Measurements from ENCODE around the gene IHH.

IHH gene

DNA sequence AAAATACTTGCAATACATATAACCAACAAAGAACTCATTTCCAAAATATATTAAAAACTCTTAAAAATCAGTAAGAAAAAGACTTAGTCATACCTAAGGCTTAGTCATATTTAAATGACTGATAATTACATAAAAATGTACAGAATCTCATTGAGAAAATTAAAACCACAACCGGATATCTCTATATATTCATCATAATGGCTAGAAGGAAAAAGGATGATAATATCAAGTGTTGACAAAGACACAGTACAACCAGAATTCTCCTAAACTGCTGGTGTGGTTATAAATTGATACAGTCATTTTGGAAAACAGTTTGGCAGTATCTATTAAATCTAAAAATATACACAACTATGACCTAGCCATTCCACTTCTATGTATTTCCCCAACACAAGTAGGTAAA, 27.1 kb upstream of the IHH start:
- peaks cover 4% of the 10 kb centered on the region; the same call in 1 of the 2 replicates for H3K4me1 ChIP-seq (ENCODE audit: control insufficient read depth, insufficient read depth, low read length)
- no peak overlapping the region for H3K4me3 ChIP-seq (ENCODE audit: low read depth, low read length)
- H3K36me3 ChIP-seq (ENCODE audit: control insufficient read depth, insufficient read depth, low read length), result no peaks in the 10 kb centered on the region
- no peaks in the 10 kb centered on the region for H3K27me3 ChIP-seq (ENCODE audit: control insufficient read depth, insufficient read depth, low read length)
- H3K27ac ChIP-seq (ENCODE audit: low read depth, low read length), result no peak overlapping the region
- no peak overlapping the region for H3K9ac ChIP-seq (ENCODE audit: low read length)
- H3K9me3 ChIP-seq (ENCODE audit: control insufficient read depth, insufficient read depth, low read depth, low read length), result no peaks in the 10 kb centered on the region

DNA sequence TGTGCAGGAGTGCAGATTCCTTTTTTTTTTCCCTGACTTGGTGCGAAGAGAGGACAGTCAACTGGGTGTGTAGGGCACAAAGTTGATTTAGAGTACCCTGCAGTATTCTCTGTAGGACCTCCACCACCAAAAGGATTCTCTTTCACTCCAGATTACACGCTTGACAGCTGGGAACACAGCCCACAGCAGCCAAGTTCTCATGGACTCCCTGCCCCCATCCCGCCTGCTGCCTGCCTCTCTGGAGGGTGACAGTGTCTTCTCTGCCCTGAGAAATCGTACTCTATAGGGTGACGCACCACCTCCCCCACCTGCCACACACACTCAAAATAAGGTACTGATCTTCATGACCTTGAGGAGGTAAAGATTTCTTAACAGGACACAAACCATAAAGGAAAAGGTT, 26.6 kb upstream of the IHH start:
- Histone ChIP-seq H3K9me3 (ENCODE audit: control insufficient read depth, insufficient read depth, low read depth, low read length) (no peaks in the 10 kb centered on the region), H3K4me3 (ENCODE audit: low read depth, low read length) (no peak overlapping the region)

DNA sequence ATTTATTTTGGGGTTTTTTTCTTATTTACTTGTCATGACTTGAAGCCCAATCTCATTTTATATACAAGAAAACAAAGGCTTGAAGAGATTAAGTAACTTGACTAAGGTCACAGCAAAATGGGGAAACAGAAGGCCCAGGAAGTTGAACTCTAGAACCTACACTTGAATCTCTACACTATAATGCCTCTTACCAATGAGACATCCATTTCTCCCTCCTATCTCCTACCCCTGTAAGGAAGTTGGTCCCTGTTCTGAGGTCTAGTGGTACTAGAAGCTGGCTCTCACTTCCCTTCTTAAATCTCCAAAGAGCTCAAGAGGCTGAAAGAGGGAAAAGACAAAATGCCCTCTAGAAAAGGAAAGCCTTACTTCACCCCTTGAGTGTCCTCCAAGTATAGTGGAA, 25.5 kb upstream of the IHH start:
- H3K36me3 ChIP-seq (ENCODE audit: control insufficient read depth, insufficient read depth, low read length), result no peaks in the 10 kb centered on the region
- no peak overlapping the region for H3K9ac ChIP-seq (ENCODE audit: low read length)
- peaks cover 6% of the 10 kb centered on the region; the same call in 1 of the 2 replicates for H3K27me3 ChIP-seq (ENCODE audit: control insufficient read depth, insufficient read depth, low read length)
- no peak overlapping the region for H3K4me3 ChIP-seq (ENCODE audit: low read depth, low read length)
- H3K9me3 ChIP-seq (ENCODE audit: control insufficient read depth, insufficient read depth, low read depth, low read length), result no peaks in the 10 kb centered on the region
- H3K27ac ChIP-seq (ENCODE audit: low read depth, low read length), result no peak overlapping the region
- H3K4me1 ChIP-seq (ENCODE audit: control insufficient read depth, insufficient read depth, low read length), result peaks cover 5% of the 10 kb centered on the region; the same call in 1 of the 2 replicates

More for the DNA sequence above, 26.6 kb upstream of the IHH start:
- Histone ChIP-seq H3K4me1 (ENCODE audit: control insufficient read depth, insufficient read depth, low read length) (peaks cover 4% of the 10 kb centered on the region; the same call in 1 of the 2 replicates), H3K36me3 (ENCODE audit: control insufficient read depth, insufficient read depth, low read length) (no peaks in the 10 kb centered on the region), H3K27ac (ENCODE audit: low read depth, low read length) (no peak overlapping the region), H3K27me3 (ENCODE audit: control insufficient read depth, insufficient read depth, low read length) (no peaks in the 10 kb centered on the region; the same call in 1 of the 2 replicates), H3K9ac (ENCODE audit: low read length) (no peak overlapping the region)

DNA sequence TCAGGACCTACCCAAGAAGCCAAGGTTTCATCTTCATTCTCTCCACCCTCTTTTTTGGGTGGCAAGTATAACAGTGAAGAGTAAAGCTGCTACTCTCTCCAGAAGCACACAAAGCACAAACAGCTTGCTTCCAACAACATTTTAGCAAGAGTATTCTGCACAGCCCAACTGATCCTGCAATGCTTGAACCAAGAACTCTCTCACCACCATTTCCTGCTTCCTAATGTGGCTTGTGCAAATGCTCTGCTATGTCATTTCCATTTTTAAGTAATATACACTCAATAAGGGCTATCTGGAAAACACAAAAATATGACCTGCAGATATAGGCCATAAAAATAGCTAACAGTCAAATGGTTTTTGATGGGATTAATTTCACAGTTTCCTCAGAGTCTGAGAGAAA, 24.1 kb upstream of the IHH start:
- H3K27ac ChIP-seq (ENCODE audit: low read depth, low read length), result no peak overlapping the region
- H3K9me3 ChIP-seq (ENCODE audit: control insufficient read depth, insufficient read depth, low read depth, low read length), result no peaks in the 10 kb centered on the region
- peaks cover 11% of the 10 kb centered on the region; the same call in 1 of the 2 replicates for H3K27me3 ChIP-seq (ENCODE audit: control insufficient read depth, insufficient read depth, low read length)
- peaks cover 10% of the 10 kb centered on the region; the same call in 1 of the 2 replicates for H3K4me1 ChIP-seq (ENCODE audit: control insufficient read depth, insufficient read depth, low read length)
- no peak overlapping the region for H3K9ac ChIP-seq (ENCODE audit: low read length)
- H3K36me3 ChIP-seq (ENCODE audit: control insufficient read depth, insufficient read depth, low read length), result no peaks in the 10 kb centered on the region
- H3K4me3 ChIP-seq (ENCODE audit: low read depth, low read length), result no peak overlapping the region

DNA sequence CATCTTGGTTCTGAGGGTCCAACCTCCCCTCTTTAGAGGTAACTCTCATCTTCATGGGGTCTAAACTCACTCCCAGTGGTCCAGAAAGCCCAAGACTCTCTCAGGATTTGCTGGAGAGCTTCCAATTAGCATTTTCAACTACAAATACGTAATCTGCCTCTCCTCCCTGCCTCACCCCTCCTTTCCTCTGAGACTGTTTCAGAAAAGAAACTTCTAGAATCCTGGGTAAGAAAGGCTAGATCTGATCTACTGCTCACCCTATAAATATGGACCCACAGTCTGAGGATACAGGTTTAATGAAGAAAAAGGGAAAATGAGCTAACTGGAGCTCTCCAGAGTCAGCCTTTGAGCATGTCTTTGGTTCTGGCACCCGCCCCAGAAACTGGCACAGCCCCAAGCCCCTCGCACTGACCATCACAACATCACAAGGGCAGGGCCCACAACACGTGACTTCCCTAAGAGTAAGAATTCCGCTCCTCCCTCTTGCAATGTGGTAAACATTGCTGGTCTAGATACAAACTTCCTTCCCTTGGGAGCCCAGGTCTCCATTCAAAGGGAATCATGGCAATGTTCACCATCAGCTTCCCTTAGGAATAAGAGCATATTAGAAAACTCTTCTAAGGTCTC, 21.7 kb upstream of the IHH start:
- H3K36me3 ChIP-seq (ENCODE audit: control insufficient read depth, insufficient read depth, low read length), result no peaks in the 10 kb centered on the region
- H3K4me3 ChIP-seq (ENCODE audit: low read depth, low read length), result no peak overlapping the region
- H3K9ac ChIP-seq (ENCODE audit: low read length), result no peak overlapping the region
- peaks cover 9% of the 10 kb centered on the region; the same call in 1 of the 2 replicates for H3K4me1 ChIP-seq (ENCODE audit: control insufficient read depth, insufficient read depth, low read length)
- no peaks in the 10 kb centered on the region for H3K9me3 ChIP-seq (ENCODE audit: control insufficient read depth, insufficient read depth, low read depth, low read length)
- no peak overlapping the region for H3K27ac ChIP-seq (ENCODE audit: low read depth, low read length)
- peaks cover 11% of the 10 kb centered on the region; the same call in 1 of the 2 replicates for H3K27me3 ChIP-seq (ENCODE audit: control insufficient read depth, insufficient read depth, low read length)

DNA sequence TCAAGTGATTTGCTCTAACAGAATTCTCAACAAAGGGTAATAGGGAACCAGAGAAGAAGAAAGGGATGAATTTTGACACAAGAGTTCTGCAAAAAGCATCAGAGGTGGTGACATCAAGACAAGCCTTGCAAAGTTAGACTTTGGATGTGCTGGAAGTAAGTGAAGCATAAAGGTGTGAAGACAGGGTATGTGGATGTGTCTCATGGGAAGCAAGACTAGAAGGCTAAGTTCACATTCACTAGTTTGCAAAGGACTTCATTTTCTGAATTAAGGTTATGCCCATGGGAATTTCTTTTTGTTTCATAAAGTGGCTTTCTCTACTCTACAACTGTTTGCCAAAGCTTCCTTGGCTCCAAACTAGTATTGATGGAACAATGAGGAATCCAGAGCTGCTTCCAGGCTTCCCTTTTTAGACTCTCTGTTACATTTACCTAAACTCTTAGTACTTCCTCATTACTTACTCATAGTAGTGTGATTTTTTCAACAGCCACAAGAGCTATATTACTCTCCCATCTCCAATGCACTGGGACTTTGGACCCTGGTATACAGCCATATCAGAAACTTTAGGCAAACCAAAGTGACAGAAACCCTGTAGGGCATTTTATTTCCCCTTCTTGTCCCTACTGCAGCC, 21.1 kb upstream of the IHH start:
- Histone ChIP-seq H3K27me3 (ENCODE audit: control insufficient read depth, insufficient read depth, low read length) (peaks cover 11% of the 10 kb centered on the region; the same call in 1 of the 2 replicates), H3K4me1 (ENCODE audit: control insufficient read depth, insufficient read depth, low read length) (peaks cover 7% of the 10 kb centered on the region; the same call in 1 of the 2 replicates), H3K9me3 (ENCODE audit: control insufficient read depth, insufficient read depth, low read depth, low read length) (no peaks in the 10 kb centered on the region), H3K27ac (ENCODE audit: low read depth, low read length) (no peak overlapping the region), H3K36me3 (ENCODE audit: control insufficient read depth, insufficient read depth, low read length) (peaks cover 5% of the 10 kb centered on the region), H3K9ac (ENCODE audit: low read length) (no peak overlapping the region), H3K4me3 (ENCODE audit: low read depth, low read length) (no peak overlapping the region)

DNA sequence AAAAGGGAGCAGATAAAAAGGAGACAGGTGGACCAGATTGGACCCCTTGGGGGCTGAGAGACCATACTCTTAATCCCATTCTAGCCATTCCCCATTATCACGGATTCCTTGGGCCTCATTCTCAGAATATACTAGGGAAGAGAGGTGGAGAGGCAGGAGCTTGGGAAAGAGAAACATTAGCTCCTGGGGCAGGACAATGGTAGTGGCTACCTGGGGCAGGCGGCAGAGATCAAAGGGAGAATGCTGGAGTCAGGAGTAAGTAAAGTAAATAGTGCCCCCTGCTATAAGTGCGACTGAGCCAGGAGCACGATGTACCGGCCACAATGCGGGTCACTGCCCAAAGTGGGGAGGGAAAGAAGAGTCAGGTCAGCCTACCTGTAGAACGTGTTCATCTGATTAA, 20.4 kb upstream of the IHH start:
- H3K4me1 ChIP-seq (ENCODE audit: control insufficient read depth, insufficient read depth, low read length), result peaks cover 7% of the 10 kb centered on the region; the same call in 1 of the 2 replicates
- H3K9me3 ChIP-seq (ENCODE audit: control insufficient read depth, insufficient read depth, low read depth, low read length), result no peaks in the 10 kb centered on the region
- H3K36me3 ChIP-seq (ENCODE audit: control insufficient read depth, insufficient read depth, low read length), result peaks cover 7% of the 10 kb centered on the region
- H3K27ac ChIP-seq (ENCODE audit: low read depth, low read length), result no peak overlapping the region
- H3K27me3 ChIP-seq (ENCODE audit: control insufficient read depth, insufficient read depth, low read length), result peaks cover 11% of the 10 kb centered on the region; the same call in 1 of the 2 replicates
- no peak overlapping the region for H3K4me3 ChIP-seq (ENCODE audit: low read depth, low read length)
- no peak overlapping the region for H3K9ac ChIP-seq (ENCODE audit: low read length)

DNA sequence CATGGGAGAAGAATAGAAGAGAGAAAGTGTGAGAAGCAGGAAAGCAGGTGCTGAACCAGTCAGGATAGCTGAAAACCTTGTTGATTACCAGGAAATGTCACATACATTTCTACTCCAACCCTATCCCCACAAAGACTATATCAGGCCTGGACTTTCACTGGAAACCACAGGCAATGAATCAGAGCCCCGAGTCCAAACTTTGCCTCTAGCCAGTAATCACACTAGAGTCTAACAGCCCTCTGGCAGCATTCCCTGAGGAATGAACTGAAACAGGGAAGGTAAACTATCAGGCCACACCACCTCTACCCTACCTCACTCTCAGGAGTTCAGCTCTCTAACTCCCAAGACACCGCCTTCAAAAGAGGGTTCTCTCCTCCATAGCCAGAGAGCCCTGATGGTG, 18.7 kb upstream of the IHH start:
- Histone ChIP-seq H3K27me3 (ENCODE audit: control insufficient read depth, insufficient read depth, low read length) (peaks cover 11% of the 10 kb centered on the region; the same call in 1 of the 2 replicates), H3K27ac (ENCODE audit: low read depth, low read length) (no peak overlapping the region), H3K4me3 (ENCODE audit: low read depth, low read length) (no peak overlapping the region), H3K9ac (ENCODE audit: low read length) (no peak overlapping the region), H3K9me3 (ENCODE audit: control insufficient read depth, insufficient read depth, low read depth, low read length) (no peaks in the 10 kb centered on the region), H3K36me3 (ENCODE audit: control insufficient read depth, insufficient read depth, low read length) (peaks cover 13% of the 10 kb centered on the region), H3K4me1 (ENCODE audit: control insufficient read depth, insufficient read depth, low read length) (peaks cover 7% of the 10 kb centered on the region; the same call in 1 of the 2 replicates)

DNA sequence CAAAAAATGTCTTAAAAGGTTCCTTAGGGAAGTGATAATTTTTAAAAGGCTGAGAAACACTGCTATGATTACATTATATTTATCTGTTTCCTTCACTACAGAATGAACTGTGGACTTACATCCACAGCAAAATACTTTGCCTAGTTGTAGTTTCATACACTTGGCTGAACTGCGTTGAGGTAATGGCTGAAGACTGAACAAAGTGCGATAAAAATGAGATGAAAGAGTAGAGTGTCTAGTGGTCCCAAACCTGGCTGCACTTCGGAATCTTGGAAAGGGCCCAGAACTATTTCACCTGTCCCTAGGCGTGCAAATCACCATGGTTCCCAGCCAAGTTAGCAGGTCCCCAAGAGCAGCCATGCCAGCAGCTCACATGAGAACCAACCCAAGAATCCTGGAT, 18.2 kb upstream of the IHH start:
- Histone ChIP-seq H3K9ac (ENCODE audit: low read length) (no peak overlapping the region), H3K27me3 (ENCODE audit: control insufficient read depth, insufficient read depth, low read length) (peaks cover 11% of the 10 kb centered on the region; the same call in 1 of the 2 replicates), H3K4me3 (ENCODE audit: low read depth, low read length) (no peak overlapping the region), H3K4me1 (ENCODE audit: control insufficient read depth, insufficient read depth, low read length) (peaks cover 10% of the 10 kb centered on the region), H3K36me3 (ENCODE audit: control insufficient read depth, insufficient read depth, low read length) (peaks cover 13% of the 10 kb centered on the region), H3K27ac (ENCODE audit: low read depth, low read length) (no peak overlapping the region), H3K9me3 (ENCODE audit: control insufficient read depth, insufficient read depth, low read depth, low read length) (no peaks in the 10 kb centered on the region)

DNA sequence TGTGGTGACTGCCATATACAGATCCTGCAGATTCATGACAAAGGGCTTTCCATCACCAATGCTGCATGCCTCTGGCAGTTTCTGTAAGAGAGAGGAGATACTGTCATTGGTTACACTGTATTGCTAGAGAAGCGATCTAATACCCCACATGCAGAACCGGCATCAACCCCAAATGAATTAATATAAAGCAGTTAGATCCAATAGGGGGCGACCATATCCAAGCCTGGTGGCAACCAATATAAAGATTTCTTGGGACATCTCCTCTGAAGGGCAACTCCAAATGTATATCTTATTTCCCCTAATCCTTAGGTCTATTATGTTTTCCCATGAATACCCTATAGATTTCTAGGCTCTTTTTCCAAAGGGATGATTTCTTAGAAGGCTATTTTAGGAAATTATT, 17.4 kb upstream of the IHH start:
- Histone ChIP-seq H3K9ac (ENCODE audit: low read length) (no peak overlapping the region), H3K4me3 (ENCODE audit: low read depth, low read length) (no peak overlapping the region), H3K4me1 (ENCODE audit: control insufficient read depth, insufficient read depth, low read length) (peaks cover 14% of the 10 kb centered on the region), H3K9me3 (ENCODE audit: control insufficient read depth, insufficient read depth, low read depth, low read length) (no peaks in the 10 kb centered on the region), H3K36me3 (ENCODE audit: control insufficient read depth, insufficient read depth, low read length) (peaks cover 13% of the 10 kb centered on the region), H3K27ac (ENCODE audit: low read depth, low read length) (no peak overlapping the region), H3K27me3 (ENCODE audit: control insufficient read depth, insufficient read depth, low read length) (peaks cover 11% of the 10 kb centered on the region; the same call in 1 of the 2 replicates)

DNA sequence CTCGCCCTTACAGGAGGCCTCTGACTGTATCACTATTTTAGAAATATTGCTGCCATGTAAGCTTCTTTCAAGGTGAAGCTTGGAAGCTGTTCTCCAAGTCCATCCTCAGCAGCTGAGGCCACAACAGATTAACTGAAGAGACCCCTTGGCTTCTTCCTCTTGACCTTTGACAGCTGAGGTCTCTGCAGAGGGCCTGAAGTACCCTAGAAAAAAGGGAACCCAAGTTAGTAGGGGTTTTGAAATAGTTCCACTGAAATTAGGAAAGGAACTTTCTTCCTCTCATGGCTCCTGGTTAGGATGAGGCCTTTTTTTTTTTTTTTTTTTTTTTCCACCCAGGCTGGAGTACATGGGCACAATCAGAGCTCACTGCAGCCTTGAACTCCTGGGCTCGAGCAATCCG, 15.5 kb upstream of the IHH start:
- no peak overlapping the region for H3K27ac ChIP-seq (ENCODE audit: low read depth, low read length)
- no peaks in the 10 kb centered on the region for H3K9me3 ChIP-seq (ENCODE audit: control insufficient read depth, insufficient read depth, low read depth, low read length)
- no peak overlapping the region for H3K4me3 ChIP-seq (ENCODE audit: low read depth, low read length)
- 0 out of 2 replicates have a peak, but pooled peaks cover 5% of the 10 kb centered on the region for H3K27me3 ChIP-seq (ENCODE audit: control insufficient read depth, insufficient read depth, low read length)
- H3K9ac ChIP-seq (ENCODE audit: low read length), result no peak overlapping the region
- peaks cover 13% of the 10 kb centered on the region for H3K4me1 ChIP-seq (ENCODE audit: control insufficient read depth, insufficient read depth, low read length)
- H3K36me3 ChIP-seq (ENCODE audit: control insufficient read depth, insufficient read depth, low read length), result peaks cover 13% of the 10 kb centered on the region

Measured in HUES6 (cell line).